Measurements from ENCODE around the gene SPEG.

The SPEG gene

GRCh38 chr2:219475697-219476651 lies 41.3 kb downstream of the SPEG start:
- peak in 37 of 58 donors; percentile 2 to 68 (median 16) for DNase-seq

- DNase-seq = no peak
Observed at GRCh38 chr2:219476652-219477151, 42.1 kb downstream of the SPEG start.

GRCh38 chr2:219477179-219477578 lies 42.5 kb downstream of the SPEG start:
- no peak for DNase-seq

GRCh38 chr2:219477815-219478214 lies 43.2 kb downstream of the SPEG start:
- DNase-seq = no peak

- DNase-seq = no peak
Observed at GRCh38 chr2:219478916-219479315, 44.3 kb downstream of the SPEG start.

- no peak for DNase-seq
Observed at GRCh38 chr2:219480004-219480403, 45.4 kb downstream of the SPEG start.

- DNase-seq = no peak
Observed at GRCh38 chr2:219482674-219483405, 48.2 kb downstream of the SPEG start.

GRCh38 chr2:219483451-219484342 lies 49.1 kb downstream of the SPEG start:
- DNase-seq = no peak

GRCh38 chr2:219484343-219485200 lies 49.9 kb downstream of the SPEG start:
- no peak for DNase-seq

GRCh38 chr2:219485201-219485580 lies 50.5 kb downstream of the SPEG start:
- DNase-seq = no peak

GRCh38 chr2:219486380-219486959 lies 51.8 kb downstream of the SPEG start:
- DNase-seq = no peak

- no peak for DNase-seq
Observed at GRCh38 chr2:219488149-219488843, 53.7 kb downstream of the SPEG start.

GRCh38 chr2:219488844-219489194 lies 54.2 kb downstream of the SPEG start:
- DNase-seq = no peak

GRCh38 chr2:219489315-219489714 lies 54.7 kb downstream of the SPEG start:
- DNase-seq = no peak

GRCh38 chr2:219490186-219490585 lies 55.5 kb downstream of the SPEG start:
- DNase-seq = no peak

- no peak for DNase-seq
Observed at GRCh38 chr2:219490600-219491130, 56.0 kb downstream of the SPEG start.

GRCh38 chr2:219491278-219491963 lies 56.8 kb downstream of the SPEG start:
- no peak for DNase-seq

GRCh38 chr2:219492575-219492974 lies 57.9 kb downstream of the SPEG start:
- no peak for DNase-seq

Measured in anterior cingulate cortex (tissue), 58 donors.